Stimulated activated CD4-positive, alpha-beta T cell treated with anti-CD3 and anti-CD28 coated beads, Interleukin-1b, Interleukin-23, amount 100 ng/mL, for 24 hours (primary cell): ENCODE results near the gene LYRM4.
A peak's percentile ranks its signal among the peaks of the same experiment; 100 is the strongest.

ENCODE experiments used
- DNase-seq, 4 experiments: peaks; one replicate each; pipeline ENCODE4 v3.0.0-alpha.2; 2020; ENCODE audit warnings: low read depth in 4 of 4, low spot score in 1 of 4

Gene LYRM4

DNA sequence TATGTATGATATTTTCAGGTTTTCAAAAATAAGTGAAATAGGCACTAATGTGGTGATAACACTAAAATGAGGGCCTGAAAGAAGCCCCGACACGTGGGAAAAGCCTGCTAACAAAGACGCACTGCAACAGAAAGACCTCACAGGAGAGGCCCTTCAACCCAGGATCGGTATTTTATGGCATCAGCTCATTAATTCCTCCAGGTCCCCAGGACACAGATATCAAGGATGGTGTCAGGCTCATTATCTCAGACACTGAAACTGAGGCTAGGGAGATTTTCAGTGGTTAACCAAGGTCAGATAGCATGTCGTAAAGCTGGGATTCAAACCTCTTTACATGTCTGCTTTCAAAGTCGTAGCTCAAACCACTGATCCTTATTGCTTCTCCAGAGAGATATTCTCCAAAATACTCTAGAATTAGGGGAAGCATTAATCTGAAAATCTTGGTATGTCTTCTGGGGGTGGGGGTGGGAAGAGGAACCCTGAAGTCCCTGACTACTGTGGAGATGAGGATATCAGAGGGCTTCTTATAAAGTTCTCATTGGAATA is 111.5 kb downstream of the LYRM4 start:
- DNase-seq: no peak

DNA sequence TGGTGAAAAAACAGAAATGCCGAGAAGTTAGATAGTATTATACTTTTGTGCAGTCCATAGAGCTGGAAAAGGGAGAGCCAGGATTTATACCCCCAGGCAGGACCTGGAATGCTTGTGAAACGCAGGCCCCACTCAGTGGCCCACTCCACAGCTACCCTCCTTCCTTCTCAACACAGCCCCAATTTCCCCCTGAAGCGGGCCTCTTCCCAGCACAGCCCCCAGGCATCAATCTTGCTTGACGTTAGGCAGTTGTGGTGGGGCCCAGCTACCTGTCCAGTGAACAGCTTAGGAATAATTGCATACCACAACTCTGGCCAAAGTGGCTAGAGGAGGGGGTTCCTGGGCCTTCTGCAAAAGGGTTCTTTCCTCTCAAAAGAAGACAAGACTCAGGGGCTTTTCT is 114.4 kb downstream of the LYRM4 start:
- no peak for DNase-seq

DNA sequence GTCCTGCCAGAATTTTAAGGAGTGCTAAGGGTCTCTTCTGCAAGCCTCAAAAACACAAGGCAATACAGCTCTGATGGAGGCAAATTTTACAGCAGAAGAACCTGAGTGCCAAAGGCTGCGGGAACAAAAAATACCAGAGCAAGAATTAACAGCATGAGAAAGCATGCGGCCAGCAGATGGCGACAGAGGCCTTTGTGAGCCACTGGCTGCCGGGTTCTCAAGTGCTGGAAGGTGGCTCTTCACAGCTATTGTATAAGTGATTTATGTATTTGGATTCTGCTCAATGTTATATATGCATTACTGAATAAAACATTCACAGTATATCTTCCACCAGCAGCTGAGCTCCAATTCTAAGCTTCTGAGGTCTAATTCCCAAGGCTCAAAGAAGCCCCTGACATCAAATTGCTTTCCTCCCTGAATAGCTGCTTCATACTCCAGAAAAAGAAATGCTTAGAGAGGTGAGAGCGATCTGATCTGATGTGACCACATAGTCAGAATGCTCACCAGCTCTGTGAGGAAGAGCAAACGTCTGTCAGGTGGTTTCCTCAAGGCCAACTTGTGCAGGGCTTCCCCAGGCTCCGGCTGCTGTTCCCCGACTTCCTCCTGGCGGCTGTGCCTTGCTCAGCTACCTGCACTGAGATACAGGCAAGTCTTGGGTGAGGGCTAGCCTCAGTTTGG is 117.0 kb downstream of the LYRM4 start:
- DNase-seq: peak; percentile 70 to 74 (median 70)

DNA sequence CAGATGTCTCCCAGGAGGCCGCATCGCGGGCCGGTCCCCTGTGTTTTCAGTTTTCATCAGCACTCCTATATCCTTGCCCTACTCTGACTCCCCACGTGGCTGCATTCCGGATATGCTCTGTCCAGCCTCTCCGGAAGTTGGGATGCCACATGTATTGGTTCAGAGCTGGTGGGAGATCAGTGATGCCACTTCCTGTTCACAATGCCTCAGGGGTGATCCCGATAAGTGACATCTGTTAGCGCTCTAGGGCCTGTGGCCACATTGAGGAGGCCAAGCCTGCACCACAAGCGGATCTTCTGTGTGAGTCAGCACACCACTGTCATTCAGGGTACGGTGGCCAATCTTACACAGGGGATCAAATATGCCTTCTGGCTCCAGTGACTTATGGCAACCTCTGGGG is 117.8 kb downstream of the LYRM4 start:
- no peak for DNase-seq

DNA sequence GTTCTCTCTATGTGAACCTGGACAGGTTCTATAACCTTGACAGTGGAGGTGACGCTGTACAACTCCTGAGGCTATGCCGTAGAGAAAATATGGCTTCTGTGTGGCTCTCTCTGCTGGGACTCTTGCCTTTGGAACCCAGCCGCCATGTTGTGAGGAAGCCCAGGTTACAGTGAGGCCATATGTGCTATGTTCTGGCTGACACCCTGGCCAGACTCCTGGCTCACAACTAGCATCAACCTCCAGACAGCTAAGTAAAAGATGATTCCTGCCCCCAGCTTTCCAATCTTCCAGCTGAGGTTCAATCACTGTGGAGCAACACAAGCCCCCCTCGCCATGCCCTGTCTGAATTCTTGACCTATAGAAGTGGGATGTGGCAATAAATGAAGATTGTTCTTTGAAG is 118.6 kb downstream of the LYRM4 start:
- no peak for DNase-seq

DNA sequence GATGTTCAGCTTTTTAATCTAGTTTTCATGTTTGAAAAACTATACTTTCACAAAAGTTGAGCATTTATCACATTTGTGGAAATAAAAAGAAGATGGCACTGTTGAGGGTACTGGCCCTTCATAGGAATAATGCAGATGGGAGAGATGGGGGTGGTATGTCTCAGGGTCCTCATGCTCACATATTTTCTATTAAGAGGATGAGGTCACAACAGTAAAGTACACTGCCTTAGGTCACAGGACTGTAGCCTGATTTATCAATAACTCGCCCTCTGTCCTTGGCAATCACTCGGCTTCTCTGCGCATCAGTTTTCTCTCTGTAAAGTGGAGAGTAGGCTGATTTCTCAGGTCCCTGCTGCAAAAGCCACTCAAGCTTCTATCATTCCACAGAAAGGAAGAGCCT is 119.7 kb downstream of the LYRM4 start:
- no peak for DNase-seq

DNA sequence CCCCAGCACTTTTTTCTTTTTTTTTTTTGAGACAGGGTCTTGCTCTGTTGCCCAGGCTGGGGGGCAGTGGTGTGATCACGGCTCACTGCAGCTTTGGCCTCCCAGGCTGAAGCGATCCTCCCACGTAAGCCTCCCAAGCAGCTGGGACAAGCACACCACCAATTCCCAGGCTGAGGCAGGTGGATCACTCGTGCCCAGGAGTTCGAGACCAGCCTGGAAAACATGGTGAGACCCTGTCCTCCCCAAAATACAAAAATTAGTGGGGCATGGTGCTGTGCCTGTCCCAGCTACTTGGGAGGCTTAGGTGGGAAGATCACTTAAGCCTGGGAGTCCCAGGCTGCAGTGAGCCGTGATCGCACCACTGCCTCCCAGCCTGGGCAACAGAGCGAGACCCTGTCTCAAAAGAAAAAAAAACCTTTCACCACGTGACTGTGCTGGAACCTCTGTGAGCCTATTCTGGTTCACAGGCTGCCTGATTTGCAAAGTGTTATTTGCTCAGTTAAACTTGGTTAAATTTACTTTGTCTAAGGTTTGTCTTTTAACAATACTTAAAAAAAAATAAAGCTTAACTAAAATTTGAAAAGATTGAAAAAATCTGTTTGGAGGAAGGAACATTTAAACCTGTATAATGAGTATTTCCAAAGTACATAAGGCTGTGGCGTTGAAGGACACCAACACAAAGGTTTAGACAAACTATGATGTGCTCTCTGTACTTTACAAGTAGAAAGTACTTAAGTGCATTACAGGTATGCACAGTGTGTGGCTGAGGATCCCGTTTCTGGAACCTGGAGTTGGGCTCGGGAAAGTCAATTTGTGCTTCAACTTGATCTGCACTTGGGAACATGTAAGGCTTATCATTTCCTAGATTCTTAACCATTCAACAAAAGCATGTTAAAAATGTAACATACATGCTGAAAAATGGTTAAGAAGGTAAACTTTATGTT is 120.7 kb downstream of the LYRM4 start:
- no peak for DNase-seq

DNA sequence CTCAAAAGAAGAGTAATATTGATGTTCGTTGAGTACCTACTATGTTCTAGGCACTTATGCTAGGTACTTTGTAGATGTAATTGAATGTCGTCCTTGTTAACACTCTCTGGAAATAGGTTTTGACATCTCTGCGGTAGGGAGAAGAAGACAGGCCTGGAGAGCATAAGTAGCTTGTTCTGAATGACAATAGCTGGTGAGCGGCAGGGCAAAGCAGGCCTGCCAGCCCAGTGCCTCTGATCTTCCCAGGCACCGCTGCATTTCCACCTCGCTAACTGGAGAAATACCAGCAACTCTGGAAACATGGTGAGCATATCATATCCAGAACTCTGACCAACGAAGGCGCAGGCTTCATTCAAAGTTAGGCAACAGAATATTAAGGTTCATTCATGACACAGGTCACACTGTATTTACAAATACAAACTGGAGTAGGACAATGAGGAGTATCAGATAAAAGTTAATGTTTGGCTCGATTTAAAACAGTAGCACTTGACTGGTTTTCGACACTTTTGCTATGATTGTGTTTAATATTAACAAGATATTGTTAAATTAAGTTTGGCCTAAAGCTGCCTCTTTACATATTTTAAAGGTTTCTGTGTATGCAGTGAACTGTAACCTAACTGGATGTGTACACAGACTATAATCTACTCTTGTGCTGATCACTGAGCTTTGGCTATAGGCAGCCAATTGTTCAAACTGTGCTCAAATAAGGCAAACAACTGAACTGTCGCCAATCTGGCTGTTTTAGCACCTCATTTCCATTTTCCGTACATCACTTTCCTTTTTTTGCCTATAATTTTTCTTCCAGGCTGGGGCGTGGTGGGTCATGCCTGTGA is 121.5 kb downstream of the LYRM4 start:
- DNase-seq: no peak

DNA sequence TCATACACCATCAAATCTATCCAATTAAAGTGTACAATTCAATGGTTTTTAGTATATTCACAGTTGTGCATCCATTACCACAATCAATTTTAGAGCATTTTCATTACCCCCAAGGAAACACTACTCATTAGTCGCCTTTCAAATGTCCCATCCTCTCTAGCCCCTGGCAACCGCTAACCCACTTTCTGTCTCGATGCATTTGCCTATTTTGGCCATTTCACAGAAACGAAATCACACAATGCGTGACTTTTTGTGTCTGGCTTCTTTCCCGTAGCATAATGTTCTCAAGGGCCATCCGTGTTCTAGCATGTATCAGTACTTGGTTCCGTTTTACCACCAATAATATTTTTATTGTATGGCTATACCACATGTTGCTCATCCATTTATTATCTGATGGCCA is 123.9 kb downstream of the LYRM4 start:
- DNase-seq: no peak

DNA sequence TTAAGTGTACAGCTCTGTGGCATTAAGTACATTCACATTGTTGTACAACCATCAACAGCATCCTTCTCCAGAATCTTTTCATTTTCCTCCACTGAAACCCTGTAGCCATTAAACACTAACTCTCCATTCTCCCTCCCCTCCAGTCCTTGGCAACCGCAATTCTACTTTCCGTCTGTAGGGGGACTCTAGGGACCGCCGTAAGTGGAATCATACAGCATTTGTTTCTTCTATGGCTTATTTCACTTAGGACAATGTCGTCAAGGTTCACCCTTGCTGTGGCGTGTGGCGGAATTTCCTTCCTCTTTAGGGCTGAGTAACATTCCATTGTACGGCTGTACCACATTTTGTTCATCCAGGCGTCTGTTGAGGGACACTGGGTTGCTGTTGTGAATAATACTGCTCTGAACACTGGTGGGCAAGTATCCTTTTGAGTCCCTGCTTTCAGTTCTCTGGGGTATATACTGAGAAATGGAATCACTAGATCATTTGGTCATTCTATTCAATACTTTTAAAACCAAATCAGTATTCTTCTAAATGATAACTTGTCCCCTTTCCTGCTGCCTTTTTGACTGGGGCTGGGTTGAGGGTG is 124.9 kb downstream of the LYRM4 start:
- DNase-seq: peak in 3 of 4 experiments; percentile 12 to 25 (median 21)

DNA sequence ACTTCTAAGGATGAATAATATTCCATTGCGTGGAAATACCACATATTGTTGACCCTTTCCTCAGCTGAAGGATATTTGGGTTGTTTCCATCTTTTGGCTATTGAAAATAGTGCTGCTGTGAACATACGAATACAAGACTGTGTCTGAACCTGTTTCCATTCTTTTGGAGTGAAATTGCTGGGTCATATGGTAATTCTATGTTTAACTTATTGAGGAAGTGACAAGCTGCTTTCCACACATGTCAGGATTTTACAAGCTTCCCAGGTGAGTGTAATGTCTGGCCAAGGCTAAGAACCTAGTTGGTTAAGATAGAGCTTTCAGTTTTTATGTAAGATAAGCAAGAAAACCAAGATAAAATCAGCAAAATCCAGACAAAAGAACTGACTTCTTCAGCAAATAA is 126.8 kb downstream of the LYRM4 start:
- DNase-seq: no peak

DNA sequence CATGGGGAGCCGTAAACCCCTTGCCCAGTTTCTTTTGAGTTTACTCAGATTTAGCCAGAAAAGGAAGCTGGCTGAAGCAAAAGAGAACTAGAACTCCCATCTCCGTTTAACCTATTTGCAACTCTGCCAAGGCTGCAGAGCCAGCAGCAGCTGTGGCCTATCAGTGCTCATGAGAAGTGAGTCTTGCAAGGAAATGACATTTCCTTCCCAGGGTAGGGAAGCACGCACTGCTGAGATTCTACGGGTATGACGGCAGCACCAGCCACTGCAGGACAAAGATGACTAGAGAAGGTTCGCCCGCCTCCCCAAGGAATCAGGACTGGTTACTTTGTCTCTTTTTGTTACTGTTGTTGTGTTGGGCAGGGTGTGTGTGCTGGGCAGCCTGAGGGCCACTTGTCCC is 128.0 kb downstream of the LYRM4 start:
- no peak for DNase-seq

DNA sequence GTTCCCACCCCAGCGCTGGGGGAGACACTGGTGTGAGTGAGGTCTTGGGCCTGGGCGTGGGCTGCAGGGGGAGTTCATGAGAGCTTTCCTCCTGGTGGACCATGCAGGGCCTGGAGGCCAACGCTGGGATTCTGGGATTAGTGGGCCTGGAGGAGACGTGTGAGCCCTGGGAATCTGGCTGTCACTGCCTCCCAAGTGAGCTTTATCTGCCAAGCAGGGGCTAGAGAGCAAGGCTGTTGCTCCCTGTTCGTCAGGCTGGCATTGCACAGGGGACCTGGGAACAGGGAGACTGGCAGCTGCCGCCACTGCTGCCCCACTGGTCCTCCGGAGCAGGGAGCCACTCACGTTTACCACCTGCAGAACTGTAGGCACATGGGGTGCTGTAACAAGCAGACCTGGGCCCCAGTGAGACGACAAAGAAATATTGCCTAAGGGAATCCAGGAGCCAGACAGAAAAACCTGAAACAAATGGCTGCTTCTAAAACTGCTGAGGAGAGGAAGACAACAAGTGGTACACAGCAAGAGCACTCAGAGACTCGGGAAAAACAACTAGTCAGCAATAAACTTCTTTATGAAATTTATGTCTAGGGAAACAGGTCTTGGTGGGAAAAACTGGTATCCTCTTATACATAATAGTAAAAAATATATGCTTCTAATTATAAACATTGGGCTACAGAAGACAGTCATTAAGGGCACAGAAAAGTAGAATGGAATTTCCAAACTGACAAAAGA is 130.4 kb downstream of the LYRM4 start:
- no peak for DNase-seq

DNA sequence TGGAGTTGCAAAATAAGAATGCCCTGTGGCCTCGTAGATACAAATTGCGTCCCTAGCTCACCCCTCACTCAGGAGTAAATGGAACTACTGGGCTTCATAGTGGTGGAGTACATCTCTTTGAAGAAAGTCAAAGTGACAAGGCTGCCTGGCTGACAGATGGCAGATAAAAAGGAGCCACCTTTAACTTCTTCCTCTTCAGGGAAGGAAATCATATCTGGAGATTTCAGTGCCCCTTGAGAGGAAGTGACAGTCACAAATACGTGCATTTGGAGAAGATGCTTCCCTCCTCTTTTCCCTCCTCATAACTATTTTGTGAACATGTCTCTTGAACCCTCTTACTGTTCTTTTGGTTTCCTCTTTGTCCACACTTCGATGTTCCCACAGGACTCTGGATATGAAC is 132.4 kb downstream of the LYRM4 start:
- no peak for DNase-seq

DNA sequence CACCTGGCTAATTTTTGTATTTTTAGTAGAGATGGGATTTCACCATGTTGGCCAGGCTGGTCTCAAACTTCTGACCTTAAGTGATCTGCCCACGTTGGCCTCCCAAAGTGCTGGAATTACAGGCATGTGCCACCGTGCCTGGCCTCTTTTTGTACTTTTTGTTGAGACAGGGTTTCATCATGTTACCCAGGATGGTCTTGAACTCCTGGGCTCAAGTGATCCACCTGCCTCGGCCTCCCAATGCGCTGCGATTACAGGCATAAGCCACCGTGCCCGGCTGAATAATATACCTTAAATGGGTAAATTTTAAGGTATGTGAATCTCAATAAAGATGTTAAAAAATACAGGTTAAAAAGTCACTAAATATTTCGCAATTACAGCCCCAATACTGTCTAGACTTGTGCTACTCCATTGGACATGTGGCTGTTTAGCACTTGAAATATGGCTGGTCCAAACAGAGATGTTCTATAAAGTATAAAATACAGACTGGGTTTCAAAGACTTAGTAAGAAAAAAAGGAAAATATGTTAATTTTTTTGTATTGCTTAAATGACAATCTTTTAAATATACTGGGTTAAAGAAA is 133.6 kb downstream of the LYRM4 start:
- DNase-seq: no peak

DNA sequence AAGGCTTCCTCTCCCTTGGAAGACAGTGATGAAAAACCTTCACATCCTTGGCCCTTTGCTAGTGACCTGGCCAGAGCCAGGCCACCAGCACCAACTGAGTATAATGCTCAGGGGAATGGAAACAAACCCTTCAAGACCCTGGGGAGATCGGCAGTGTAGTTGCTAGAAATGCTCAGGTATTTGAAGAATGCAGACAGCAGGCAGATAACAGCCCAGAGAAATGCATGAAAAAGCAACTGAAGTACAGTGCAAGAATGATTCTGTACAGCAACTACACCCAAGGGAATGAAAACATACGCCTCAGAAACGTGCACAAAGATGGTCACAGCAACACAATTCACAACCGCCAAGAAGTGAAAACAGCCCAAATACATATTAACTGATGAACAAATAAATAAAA is 134.5 kb downstream of the LYRM4 start:
- no peak for DNase-seq

DNA sequence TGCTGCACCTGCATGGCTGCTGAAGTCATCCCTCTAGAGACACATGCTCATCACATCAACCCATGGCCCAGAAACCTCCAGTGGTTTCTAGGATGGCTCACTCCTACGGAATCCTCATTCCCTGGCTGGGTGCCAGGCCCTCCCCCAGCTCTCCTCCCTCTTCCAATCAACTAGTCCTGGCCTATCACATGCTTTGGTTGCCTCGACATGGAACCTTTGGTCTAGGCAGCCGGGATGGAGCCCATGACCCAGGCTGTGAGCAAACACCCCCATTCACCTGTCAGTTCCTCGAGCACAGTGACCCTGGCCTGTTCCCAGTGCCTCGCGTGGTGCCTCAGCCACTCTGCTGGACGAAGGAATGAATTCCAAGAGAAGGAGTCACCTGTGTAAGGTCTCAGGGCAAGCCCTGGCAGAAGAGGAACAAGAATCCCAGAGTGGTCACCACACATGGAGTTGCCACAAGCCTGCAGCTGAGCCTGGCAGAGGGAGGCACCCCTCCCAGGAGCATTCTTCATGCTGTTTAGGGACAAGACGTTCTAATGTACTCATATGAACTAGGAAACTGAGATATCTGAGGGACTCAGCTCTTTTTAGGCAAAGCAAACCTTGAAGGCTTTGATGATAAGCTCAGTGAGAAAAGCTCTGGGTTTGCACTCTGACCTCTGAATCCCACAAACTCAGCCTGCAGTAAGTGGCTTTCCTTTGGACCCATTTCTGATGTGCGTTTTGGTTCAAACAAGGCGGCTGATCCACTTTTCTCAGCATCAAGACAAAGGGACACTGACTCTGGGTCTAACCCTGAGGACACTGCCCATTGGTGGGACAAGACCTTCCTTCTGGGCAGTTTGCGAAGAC is 135.4 kb downstream of the LYRM4 start:
- DNase-seq: no peak

DNA sequence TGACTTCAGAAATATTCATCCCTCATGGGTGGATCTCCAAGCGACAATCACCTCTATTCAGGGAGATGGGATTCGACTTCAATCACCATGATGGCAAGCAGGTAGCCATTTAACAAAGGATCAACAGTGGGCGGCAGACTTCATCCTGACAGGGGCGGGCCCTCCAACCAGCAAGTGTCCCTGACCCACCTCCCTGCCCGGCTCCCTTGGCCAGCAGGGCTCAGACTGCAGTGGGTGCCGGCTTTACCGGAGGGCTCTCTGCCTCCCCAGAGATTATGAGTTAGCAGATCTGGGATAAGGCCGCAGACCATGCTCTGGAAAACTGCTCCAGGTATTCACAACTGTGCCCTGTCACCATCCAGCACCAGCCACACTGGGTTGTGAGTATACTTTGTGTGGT is 136.2 kb downstream of the LYRM4 start:
- no peak for DNase-seq
